Endometrium (tissue), 2 donors: Measurements from ENCODE around the gene LYPD4.
A peak's percentile ranks its signal among the peaks of the same experiment; 100 is the strongest.

ENCODE experiments used
- FAIRE-seq: peaks from 2 replicates; lab custom pipeline; 2012; peaks lifted over from hg19 to GRCh38; lab: Jason Lieb, UNC
- donor health status: control.
- donor health status: control.

Gene LYPD4

DNA sequence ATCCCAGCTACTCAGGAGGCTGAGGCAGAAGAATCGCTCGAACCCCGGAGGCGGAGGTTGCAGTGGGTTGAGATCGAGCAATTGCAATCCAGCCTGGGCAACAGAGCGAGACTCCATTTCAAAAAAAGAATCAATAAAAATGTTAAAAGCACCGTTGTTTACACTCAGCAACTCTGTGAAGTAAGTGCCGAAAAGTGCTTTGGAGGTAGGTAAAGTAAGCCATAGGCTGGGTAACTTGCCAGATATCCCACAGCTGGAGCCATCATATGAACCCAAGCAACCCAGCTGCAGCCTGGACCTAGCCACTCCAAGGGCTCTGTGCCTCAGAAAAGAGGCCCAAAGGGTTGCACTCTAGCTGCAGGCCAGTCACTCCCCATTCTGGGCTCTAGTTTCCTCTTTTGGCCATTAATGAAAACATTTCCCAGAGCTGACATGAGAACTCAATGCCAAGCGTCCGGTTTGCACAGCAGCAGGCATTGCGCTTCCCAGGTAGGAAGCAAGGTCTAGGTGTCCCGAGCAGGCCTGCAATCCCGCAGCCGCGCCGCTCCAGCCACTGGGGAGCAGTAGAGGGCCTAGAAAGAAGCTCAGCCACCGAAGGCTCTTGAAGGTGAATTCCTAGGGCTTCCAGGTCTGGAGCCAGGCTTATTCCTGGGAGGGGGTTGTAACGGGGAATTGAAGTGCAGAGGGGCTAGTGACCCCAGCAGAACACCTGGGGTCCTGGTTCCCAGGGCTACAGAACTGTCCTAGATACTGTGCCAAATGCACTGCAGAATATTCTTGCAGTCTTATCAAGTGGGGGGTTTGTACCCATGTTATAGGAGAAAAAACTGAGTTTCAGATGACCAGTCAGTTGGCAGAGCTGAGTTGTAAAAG, 28.5 kb upstream of the LYPD4 start:
- no peak for FAIRE-seq

DNA sequence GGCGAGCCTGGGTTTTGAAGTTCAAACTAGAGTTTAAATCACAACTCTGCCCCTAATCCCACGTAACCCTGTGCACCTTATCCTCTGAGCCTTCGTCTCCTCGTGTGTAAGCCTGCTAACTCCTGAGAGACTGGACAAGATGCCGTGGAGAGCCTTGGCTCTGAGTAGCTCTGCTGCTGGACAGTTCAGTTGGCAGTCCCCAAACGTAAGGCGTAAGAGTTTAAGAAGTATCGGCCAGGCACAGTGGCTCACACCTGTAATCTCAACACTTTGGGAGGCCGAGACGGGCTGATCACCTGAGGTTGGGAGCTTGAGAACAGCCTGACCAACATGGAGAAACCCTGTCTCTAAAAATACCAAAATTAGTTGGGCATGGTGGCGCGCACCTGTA, 27.9 kb upstream of the LYPD4 start:
- no peak for FAIRE-seq

DNA sequence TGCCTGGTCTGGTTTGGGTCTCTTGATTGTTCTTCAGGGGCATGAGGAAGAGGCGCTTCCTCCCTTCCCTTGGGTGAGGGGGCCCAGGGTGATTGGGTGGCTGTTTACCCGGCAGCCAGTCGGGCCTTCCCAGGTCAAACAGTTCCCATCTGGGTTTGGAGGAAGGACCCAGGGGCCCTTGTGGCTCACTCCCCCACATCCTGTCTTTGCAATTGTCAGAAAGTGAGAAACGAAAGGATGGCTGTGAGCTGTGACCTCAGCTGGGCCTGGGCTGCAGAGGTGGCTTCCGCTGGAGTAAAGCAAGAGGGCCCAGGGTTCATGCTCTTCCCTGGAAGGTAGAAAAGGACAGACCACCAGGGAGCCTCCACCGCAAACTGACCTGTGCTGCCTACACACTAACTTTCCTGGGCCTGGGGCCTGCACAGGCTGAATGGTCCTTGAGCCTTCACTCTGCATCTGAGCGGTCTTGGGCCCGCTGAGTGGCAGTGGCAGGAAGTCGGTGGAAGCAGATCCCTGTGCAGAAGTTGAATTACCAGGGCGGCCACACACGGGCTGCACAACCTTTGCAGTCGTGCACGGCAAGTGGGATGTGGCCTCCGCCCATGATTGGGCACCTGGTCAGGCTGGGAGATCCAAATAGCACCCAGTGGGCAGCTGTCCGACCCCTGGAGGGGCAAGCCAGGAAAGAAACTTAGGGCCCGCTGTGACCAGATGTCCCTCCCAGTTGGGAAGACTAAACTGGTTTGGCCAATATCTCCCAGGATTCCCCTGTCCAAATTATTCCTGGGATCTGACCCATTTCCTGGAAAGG, 27.3 kb upstream of the LYPD4 start:
- FAIRE-seq, result no peak

DNA sequence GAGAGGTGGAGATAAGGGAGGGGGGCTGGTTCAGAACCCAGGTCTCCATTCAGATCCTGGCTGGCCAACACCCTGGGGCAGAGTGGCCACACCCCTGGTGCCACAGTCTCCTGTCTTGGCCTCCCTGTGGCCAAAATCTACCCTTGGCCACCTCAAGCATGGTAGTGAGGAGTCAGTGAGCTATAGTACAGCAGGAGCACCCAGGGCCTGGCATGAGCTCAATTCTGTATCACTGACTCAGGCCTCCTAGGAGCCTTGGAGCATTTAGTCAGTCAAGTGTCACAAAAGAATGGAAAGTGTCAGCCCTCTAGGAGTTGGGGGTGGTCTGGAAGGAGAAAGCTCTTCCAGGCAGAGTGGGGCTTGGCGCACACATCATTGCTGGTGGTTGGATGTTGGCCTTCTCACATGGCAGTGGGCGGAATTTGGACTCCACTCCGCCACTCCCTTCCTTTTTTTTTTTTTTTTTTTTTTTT, 26.0 kb upstream of the LYPD4 start:
- no peak for FAIRE-seq

DNA sequence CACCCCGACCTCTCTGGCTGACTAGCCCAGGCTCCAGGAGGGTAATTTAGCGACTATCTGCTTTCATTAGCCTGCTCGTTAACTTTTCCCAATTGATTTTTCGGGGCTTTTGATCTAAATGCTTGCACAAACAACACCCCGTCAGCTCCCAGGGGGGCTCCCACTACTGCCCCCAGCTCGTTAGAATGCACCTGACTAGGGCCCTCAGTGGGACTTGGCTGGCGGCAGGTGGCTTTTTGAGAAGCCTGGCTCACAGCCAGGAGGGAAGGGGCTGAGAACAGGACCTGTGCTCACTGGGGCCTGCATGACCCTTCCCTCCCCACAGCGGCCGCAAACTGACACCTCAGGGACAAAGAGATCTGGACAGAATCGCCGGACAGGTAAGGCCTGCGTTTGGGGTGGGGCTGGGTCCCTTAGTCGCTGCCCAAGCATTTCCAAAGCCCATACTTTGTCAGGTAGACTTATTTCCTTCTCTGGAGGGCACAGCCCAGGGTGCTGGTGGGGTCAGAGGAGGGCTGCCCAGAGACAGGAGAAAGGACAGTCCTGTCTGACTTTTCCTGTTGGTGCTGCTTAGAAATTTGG, 25.0 kb upstream of the LYPD4 start:
- no peak for FAIRE-seq

DNA sequence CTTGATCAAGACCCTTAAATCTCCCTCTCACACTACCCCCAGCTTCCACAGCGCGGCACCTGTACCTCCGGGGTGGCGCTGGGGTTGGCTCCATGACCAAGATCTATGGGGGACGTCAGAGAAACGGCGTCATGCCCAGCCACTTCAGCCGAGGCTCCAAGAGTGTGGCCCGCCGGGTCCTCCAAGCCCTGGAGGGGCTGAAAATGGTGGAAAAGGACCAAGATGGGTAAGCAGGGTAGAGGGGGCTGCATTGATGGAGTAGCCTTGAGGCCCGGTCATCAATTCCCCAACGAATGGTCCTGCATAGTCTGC, 24.5 kb upstream of the LYPD4 start:
- FAIRE-seq, result no peak

DNA sequence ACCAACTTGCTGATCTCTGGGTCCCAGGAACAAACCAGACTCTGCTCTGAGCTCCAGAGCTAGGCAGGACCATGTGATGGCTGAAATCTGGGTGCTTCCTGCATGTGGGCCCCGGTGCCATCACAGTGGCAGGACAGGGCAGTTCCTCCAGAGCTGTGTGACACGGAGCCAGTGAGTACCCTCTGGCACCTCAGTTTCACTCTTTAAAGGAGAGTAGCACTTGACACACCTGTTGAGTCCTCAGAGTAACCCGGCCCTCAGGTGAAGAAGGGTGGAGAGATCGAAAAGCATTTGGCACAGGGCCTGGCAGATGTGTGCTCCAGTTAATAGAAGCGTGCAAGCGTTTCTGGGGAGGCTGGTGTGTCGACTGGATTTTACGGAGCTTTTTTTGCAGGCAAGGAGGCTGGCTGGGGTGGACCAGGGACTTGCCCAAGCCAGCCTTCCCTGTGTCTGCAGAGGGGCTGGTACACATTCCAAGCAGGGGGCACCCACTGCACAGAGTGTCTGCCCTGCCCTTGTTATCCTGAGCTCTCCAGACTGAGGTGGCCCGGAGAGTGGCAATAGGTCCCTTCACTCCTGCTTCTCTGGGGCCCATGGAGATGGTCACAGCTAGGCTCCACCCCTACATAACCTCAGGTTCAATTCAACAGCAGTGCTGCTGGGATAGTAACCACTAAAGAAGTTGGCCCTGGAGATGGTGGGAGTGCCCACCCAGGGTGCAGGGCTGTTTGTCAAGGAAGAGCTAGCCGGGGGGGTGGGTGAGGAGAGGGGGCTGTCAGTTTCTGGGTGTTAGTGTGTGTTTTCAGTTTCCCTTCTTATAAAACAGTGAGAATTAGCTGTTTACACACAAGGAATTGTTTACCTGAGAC, 23.9 kb upstream of the LYPD4 start:
- no peak for FAIRE-seq

DNA sequence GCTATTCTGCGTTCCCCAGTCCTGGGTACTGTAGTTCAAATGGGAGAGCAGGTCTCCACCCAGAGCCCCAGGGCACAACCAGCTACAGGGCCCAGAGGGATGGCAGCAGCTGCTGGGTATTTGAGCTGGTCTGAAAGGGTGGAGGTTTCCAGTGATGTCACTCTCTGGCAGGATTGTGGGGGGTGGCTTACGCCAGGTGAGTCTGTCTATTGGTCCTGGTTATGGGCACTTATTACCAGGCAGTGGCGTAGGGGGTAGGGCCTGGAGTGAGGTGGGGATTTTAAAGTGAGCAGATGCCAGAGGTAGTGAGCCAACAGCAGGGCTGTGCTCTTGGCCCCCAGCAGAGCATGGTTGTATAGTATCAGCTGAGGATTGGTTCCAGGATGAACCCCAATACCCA, 21.8 kb upstream of the LYPD4 start:
- no peak for FAIRE-seq

DNA sequence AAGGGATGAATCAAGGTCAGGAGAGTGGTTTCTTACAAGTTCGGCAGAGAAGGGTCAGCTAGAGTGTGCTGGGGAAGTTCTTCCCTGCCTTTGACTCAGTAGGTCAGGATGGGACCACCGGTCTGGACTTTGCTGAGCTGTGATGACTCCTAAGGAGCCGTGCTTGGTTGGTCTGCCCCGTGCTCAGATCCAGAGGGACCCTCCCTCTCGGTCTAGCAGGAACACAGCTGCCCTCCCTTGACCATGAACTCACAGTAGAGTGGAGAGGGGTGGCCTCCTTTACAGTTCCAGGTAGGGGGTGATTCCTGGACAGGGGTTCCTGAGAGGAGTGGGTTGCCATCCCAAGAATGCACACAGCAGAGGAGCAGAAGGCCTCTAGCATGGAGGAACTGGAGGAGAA, 19.9 kb upstream of the LYPD4 start:
- no peak for FAIRE-seq

DNA sequence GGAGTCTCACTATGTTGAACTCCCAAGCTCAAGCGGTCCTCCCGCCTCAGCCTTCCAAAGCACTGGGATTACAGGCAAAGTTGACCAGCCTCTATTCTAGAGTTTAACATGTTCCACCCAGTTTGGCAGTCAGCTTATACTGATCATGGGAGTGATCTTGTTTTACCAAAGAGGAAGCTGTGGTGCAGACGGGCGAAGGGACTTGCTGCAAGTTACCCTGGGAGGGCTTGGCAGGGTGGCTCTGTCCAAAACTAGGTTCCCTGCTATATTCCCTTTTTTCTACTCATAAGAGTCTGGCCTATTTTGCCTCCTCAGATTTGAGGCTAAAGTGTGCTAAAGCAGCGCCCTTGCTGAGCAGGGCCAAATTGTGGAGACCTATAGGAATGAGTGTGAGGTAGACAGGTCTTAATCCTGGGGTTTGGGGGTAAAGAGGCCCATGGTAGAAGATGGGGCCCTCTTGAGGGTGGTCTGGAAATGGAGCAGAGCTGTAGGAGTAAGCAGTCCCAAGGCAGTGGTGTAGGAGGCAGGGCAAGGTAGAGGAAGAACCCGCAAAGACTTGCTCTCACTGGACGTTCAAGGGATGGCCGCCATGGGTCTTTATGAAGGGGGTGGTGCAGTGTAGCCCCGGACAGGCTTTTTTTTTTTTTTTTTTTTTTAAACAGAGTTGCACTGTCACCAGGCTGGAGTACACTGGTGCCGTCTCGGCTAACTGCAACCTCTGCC, 18.9 kb upstream of the LYPD4 start:
- FAIRE-seq, result no peak

DNA sequence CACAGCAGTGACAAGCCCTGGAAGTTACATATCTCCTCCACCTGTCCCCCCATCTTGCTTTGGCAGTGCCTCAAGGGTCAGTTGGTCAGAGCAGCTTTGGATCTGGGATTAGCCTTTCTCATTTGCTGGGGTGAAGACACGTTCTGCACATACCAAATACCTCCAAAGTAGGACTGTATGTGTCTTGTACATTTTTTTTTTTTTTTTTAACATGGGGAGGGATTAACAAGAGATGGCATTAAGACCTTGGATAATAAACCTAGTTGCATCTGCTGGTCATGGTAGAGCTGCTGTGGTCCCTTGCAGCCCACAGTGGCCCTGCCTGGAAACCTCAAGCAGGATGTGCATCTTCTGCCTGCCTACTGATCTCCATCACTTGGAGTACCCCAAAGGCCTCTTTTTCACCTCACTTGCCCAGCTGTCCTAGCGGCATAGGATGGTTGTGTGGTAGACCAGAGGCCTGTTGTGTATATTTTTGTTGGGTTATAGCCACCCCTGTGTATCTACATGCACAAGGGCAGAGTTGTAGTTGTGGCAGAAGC, 18.0 kb upstream of the LYPD4 start:
- no peak for FAIRE-seq

DNA sequence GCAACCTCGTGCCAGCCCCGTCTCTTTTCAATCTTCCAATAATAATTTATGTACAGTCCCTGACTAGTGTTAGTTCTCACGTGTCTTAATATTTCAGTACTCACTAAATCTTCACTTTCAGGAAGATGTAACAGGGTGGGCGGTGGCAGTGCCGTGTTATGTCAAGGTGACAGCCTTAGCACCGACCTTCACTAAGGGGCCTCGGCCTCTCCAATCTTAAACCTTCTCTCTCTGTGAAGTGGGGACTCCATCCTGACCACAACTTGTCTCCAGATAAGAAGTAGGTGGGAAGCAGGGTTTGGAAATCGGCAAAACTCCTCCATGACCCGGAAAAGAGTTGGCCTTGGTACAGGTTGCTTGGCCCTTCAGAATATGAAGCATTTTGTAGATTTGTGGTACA, 17.4 kb upstream of the LYPD4 start:
- no peak for FAIRE-seq

DNA sequence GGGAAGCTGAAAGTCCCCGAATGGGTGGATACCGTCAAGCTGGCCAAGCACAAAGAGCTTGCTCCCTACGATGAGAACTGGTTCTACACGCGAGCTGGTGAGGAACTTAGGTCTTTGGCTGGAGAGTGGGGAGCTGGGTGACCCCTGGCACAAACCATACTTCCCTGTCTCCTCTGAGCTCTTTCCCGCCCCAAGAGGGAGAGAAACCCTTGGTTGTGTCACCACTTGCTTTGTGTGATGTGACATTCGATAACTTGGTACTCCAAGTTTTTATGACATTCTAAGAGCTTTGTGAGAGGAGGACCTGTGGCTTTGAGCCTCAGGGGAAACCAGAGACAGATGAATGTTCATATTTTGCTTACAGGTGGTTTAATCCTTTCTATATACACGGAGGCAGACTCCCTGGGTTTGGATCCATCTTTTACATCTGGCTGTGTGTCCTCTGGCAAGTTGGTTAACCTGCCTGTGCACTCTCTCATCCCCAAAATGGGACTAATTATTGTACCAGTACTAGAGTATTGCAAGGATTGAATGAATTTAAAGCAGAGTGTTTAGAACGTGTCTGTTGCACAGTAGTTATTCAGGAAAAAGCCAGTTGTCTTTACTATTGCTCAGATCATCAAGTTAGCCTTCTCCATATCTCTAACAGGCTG, 16.8 kb upstream of the LYPD4 start:
- no peak for FAIRE-seq

DNA sequence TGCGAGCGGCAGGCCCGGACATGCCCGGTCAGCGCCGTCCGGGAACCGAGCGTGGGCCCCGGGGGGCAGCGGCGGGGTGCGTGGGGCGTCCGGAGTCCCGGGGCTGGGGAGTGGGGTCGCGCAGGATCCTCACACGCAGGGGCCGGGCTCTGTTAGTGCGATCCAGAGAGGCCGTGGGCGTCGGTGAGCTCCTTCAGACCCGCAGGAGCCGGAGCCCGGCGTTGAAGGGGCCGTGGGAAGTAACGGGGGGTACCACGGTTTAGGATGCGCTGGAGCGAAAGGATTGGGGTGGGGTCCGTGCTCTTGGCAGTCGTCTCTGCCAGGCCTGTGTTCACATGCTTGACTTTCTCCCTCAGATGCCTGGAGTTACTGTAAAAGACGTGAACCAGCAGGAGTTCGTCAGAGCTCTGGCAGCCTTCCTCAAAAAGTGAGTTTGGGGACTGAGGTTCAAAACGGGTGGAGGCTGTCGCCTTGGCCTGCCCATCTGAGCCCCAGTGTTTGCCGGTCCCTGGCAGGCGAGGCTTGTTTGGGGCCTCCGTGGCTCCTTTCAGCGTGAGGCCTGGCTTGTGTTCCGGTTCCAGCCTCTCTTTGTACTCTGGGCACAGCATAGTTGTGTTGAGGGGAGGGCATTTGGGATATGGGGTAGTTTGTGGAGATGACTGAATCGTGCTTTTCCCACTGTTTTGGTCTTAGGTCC, 16.1 kb upstream of the LYPD4 start:
- no peak for FAIRE-seq

DNA sequence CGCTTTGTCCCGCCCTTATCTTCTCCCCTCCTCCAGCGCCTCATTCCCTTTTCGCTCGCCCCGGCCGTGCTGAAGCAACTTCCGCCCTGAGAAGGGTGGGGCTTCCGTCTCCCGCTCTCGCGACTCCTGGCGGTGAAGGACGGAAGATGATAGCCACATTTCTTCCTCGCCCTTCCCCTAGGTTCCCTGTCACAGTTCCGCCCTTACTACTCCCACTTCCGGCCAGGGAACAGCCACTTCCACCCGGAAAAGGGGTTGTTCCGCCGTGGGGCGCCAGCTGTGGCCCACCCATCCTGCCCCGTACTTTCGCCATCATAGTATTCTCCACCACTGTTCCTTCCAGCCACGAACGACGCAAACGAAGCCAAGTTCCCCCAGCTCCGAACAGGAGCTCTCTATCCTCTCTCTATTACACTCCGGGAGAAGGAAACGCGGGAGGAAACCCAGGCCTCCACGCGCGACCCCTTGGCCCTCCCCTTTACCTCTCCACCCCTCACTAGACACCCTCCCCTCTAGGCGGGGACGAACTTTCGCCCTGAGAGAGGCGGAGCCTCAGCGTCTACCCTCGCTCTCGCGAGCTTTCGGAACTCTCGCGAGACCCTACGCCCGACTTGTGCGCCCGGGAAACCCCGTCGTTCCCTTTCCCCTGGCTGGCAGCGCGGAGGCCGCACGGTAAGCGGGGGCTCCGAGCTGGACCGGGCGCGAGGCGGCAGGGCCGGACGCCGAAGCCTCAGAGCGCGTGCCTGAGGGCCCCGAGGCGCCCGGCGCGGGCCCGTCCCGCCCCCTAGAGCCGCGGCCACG, 15.3 kb upstream of the LYPD4 start, which contains the start of gene RPS19:
RPS19 (plus strand) TSS at position 638 of the 801 bp plus-strand sequence. CDS start 520 bp downstream, outside the sequence.
- peak; percentile 97 for FAIRE-seq

DNA sequence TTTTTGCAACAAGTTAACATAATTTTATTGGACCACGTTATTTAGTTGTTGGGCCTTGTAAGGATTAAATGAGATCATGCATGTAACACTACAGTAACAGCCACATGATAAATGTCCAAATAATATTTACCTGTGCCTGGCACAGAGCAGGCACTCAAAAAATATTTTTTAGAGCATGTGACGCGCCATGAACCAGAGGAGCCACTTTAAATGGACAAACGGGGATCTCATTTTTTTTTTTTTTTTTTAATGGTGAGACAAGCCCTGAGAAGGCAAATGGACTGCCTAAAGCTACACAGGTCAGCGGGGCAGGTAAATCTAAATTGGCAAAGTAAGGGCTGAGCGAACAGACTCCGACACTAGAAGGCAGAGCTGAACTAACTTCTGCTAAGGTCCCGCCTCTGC, 14.7 kb upstream of the LYPD4 start:
- FAIRE-seq, result no peak

DNA sequence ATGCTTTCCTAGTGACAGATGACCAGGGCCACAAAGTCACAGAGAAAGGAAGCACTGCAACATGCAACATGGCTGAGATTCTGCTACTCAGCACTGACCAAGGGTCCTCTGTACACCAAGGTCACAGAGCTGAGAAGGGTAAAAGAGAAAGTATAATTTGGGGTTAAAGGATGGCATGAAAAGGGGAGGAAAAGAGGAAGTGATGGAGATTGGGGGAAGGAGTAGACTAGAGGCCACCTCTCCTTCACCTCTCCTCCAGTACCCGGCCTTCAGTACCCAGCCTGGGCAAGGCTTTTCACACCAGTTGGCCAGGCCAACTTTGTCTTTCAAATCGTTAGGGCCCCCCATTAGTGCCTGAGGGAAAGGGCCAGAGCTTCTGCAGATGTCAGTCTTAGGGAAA, 9.3 kb upstream of the LYPD4 start:
- no peak for FAIRE-seq

DNA sequence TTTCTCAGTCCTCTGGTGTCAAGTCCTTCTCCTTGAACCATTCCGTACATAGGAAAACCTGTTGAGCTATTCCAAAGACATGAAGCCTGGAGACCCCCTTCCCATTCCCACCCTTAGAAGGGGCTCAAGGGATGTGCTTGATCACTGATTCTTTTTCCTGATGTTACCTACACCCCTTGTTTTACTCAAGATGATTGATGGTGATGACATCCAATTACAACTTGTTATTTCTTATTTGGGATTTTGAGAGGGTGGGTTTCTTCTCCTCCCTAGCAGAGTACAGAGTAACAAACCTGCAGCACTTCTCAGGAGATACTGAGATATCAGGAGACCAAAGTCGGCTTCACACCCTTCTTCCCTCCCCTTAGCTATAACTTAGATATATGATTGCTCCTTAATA, 8.9 kb upstream of the LYPD4 start:
- no peak for FAIRE-seq

DNA sequence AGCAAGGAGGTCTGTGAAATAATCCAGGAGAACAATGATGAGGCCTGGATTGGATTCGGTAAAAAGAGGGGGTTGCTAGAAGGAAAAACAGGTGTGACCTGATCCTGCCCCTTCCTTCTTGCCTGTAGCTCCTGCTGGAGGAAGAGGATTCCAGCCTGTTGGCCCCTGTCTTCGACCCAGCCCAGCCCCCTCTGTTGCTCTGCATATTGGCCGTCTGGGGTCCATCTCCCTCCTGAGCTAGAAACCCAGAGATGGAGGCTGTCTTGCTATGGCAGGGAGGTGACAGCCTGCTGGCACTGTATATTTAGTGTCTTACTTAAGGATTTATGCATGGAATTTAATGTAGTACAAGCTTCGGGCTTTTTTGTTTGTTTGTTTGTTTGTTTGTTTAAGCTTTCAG, 7.0 kb upstream of the LYPD4 start:
- no peak for FAIRE-seq
